HG03095 (cell line): Measurements from ENCODE around the gene COL9A3.

ENCODE experiments used
- ATAC-seq: cut with Tn5 transposase; IDR thresholded peaks from one replicate; pipeline ENCODE4 v1.9.1; 2021; ENCODE audit warnings: moderate library complexity; ENCODE audit not compliant: unreplicated experiment

The COL9A3 gene

DNA sequence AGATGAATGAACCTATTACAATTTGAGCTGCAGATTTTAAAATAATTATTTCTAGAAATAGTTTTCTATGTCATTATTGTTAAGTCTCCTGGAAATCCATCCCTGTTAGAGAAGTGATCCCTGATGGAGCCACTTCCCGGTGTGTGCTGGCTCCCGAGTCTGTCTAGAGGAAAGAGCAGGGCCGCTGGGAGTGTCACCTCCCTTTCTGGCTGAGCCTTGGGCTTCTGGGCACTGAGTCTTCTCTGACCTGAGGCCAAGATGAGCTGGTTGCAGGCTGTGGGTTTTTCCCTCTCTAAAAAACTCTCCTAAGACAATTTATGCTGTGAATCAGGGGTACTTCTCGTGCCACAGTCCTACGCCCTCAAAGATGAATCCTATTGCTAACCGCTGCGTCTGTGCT lies 73.6 kb downstream of the COL9A3 start:
- ATAC-seq = no peak
